Upper lobe of left lung (tissue), 4 donors: ENCODE results near the gene HDAC2.
"Not testable (repeated sequence)": the region's sequence is repeated elsewhere in the genome, so short reads cannot be mapped to it uniquely, and the experiment has no call there.

Source experiments
- EP300 ChIP-seq, 4 donors: sonication (generic); formaldehyde crosslinking; IDR thresholded peaks; one replicate each; pipeline ENCODE4 v1.5.1; 2017; ENCODE audit warnings: antibody characterized with exemption in 4 of 4, control low read depth in 2 of 4
- POLR2A ChIP-seq, 4 donors: fragments of 450-650 bp; IDR thresholded peaks; one replicate each; pipeline ENCODE4 v1.5.1; 2016 to 2017; ENCODE audit warnings: antibody characterized with exemption in 4 of 4, mild to moderate bottlenecking in 2 of 4
- TF ChIP-seq, protein P1 (sequence below), 6 experiments: fragments of 450-650 bp in 4 of 6; fragments of 200-600 bp in 2 of 6; sonication (generic) in 2 of 6; IDR thresholded peaks; one replicate each; pipeline ENCODE4 v1.5.1; 2016 to 2019; ENCODE audit warnings: antibody characterized with exemption in 6 of 6

DNA sequence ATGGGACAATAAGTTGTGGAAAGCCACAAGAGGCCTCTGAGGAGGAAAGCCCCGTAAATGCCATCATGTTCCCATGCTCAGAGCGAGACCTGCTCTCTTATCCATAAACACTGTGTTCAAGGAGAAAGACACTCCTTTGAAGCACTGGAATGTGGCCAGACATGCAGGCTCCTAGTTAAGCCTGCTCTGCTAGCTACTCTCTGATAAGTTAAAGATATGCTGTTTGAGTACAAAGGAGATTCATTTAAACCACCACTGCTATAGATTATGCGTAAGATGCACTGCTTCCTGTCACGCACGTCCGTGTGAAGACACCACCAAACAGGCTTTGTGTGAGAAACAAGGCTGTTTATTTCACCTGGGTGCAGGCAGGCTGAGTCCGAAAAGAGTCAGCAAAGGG, 40.5 kb upstream of the HDAC2 start:
- TF ChIP-seq, protein P1, sequence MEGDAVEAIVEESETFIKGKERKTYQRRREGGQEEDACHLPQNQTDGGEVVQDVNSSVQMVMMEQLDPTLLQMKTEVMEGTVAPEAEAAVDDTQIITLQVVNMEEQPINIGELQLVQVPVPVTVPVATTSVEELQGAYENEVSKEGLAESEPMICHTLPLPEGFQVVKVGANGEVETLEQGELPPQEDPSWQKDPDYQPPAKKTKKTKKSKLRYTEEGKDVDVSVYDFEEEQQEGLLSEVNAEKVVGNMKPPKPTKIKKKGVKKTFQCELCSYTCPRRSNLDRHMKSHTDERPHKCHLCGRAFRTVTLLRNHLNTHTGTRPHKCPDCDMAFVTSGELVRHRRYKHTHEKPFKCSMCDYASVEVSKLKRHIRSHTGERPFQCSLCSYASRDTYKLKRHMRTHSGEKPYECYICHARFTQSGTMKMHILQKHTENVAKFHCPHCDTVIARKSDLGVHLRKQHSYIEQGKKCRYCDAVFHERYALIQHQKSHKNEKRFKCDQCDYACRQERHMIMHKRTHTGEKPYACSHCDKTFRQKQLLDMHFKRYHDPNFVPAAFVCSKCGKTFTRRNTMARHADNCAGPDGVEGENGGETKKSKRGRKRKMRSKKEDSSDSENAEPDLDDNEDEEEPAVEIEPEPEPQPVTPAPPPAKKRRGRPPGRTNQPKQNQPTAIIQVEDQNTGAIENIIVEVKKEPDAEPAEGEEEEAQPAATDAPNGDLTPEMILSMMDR (IDR thresholded peaks at IDR 0.05): not testable (repeated sequence)
- TF ChIP-seq EP300, POLR2A (IDR thresholded peaks at IDR 0.05): not testable (repeated sequence)
